GM18520 (cell line): Measurements from ENCODE around the gene ZDHHC4.

ENCODE experiments used
- ATAC-seq: cut with Tn5 transposase; IDR thresholded peaks from one replicate; pipeline ENCODE4 v1.9.1; 2021; ENCODE audit not compliant: unreplicated experiment

ZDHHC4 gene

DNA sequence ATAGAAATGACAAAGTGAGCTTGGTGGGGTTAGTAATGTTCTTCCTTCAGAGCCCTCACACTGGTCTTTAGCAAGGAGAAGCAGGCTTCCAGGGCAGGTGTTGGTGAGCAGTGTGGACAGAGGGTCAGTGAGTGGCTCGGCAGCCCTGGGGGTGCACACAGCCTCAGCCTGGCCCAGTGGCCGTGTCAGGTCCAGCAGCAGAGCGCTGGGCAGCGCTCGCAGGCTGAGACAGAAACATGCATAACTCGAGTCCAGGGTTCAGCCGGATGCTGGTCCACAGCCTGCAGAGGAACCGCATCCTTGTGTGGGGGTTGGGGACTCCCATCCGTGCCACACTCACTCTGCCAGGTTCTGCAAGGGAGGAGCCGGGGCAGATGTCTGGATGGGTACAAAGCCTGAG, 27.2 kb downstream of the ZDHHC4 start:
- no peak for ATAC-seq

DNA sequence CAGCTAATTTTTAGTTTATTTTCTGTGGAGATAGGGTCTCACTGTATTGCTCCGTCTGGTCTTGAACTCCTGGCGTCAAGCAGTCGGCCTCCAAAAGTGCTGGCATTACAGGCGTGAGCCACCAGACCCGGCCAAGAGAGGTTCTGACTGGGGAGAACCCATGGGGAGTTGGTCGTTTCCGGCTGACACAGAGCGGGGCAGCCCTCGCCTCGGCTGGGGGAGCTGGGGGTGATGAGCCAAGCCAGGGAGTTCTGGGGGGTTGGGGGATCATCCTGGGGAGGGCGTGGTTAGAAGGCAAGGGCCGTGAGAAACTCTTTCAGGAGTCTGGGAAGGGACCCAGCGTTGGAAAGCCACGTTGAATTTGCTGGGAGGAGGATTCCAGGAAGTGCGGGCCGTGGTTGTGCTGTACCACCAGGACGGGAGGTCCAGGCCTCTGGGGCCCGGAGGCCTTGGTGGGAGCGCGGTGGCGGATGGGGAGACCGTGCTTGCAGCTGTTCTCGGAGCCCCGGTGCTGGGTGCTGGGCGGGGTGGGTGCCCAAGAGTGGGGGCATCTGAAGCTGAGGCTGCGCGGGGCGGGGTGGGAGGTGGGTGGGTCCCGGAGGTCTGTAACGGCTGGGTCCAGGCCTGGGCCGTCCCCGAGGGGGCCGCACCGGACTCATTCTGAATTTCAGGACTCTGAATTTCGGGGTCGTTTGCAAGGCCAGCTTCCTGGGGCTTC, 29.8 kb downstream of the ZDHHC4 start:
- ATAC-seq, result no peak

DNA sequence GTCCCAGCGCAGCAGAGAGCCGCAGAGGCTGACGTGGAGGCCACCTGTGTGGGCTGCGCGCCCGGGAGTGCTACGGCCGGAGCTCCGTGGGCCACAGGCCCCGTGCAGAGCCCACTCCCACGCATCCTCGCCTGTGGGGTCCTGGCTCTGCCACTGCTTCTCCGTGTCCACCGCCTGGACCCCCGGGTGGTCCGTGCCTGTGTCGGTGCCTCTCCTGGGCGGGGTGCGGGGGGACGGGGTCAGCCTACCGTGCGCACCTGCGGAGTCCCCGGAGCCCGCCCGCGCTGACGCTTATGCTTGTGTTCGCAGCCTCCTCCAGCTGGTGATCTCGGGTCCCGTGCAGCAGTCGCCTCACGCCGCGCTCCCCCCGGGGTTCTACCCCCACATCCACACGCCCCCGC, 30.4 kb downstream of the ZDHHC4 start:
- no peak for ATAC-seq

DNA sequence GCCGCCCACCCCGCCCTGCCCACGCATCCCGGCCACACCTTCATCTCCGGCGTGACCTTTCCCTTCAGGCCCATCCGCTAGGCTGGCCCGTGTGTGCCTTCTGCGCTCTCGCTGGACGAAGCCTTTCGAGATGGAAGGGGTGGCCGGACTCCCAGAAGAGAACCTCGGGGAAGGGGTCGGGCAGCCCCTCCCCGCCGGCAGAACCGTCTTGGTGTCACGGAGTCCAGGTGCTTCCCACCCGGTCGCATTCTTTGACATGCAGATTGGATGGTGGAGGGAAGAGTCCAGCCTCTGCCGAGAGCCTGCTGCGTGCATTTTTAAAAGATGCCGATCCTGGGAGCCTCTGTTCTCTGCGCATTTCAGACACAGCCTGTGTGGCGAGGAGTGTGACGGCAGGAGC, 30.8 kb downstream of the ZDHHC4 start:
- no peak for ATAC-seq

DNA sequence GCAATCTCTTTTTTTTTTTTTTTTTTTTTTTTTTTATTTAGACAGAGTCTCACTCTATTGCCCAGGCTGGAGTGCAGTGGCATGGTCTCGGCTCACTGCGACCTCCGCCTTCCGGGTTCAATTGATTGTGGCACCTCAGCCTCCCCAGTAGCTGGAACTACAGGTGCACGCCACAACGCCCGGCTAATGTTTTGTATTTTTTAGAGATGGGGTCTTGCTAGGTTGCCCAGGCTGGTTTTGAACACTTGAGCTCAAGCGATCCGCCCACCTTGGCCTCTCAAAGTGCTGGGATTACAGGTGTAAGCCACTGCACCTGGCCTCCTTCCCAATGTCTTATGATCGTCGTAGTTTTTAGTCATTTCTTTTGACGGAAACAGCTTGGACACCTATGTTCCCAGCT, 31.5 kb downstream of the ZDHHC4 start:
- no peak for ATAC-seq

DNA sequence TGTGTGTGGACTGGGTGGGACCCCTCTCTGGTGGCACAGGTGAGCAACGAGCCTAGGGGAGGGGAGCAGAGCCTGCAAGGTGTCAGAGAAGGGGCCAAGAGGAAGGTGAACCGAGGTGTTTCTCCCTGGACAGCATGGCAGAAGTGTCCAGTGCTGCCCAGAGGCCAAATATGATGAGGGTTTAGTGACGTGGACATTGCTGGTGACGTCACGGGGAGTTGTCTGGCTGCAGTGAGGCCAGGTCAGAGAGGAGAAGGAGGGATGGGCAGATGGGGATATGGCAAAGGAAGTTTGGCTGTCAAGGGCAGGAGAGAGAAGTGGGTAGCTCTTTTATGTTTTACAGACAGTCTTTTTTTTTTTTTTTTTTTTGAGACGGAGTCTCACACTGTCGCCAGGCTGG, 35.6 kb downstream of the ZDHHC4 start:
- no peak for ATAC-seq

DNA sequence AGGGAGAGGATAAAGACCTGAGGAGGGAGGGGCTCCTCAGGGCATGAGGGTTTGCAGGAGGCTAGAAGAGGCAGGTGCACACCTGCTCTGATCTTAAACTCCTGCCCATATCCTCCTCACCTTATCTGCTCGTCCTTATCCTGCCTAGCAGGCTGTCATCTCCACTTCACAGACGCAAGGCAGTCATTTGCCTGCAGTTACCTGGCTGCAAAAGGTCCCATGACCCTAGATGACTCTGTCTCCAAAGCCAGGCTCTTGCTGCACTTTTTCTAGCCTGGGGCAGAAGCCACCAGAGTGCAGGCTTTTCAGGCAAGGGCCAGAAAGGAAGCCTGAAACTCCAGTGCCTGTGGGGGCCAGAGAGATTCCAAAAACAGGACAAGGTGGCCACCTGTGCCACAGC, 36.5 kb downstream of the ZDHHC4 start:
- no peak for ATAC-seq

DNA sequence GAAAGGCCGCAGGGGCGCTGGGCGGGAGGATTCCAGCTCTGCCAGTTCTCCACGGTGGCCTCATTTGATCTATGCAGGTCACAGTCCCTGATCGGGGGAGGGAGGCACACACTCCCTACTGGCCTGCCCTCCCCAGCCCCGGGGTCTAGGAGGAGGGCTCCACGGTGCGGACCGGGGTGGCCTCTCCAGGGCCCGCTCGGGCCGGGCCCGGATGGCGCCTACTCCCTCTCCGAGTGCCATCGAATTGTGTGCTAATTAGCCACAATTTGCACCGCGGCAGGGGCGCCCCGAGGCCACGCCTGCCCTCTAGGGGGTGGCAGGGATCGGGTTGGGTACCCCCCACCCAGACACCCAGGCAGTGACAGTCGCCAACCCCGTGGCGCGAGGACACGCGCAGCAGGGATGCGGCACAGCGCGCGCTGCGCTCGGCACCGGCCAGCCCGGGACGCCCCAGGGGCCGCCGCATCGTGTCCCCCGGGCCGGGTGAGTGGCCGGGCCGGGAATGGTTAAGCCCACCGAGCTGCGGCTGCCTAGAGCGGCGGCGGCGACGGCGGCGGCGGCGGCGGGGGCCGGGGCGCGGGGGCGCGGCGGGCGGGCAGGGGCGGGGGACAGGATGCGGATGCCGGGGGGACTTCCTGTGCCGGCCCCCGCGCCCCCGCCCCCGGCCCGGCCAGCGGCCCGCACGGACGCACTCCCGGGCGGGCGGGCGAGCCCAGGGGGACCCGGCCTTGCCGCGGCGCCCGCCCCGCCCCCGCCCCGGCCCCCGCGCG, 37.9 kb downstream of the ZDHHC4 start, which contains the start of gene ZNF853:
Gene ZNF853 (plus strand): TSS at position 658 of the 770 bp plus-strand sequence. CDS start 565 bp downstream, outside the sequence.
- no peak for ATAC-seq

DNA sequence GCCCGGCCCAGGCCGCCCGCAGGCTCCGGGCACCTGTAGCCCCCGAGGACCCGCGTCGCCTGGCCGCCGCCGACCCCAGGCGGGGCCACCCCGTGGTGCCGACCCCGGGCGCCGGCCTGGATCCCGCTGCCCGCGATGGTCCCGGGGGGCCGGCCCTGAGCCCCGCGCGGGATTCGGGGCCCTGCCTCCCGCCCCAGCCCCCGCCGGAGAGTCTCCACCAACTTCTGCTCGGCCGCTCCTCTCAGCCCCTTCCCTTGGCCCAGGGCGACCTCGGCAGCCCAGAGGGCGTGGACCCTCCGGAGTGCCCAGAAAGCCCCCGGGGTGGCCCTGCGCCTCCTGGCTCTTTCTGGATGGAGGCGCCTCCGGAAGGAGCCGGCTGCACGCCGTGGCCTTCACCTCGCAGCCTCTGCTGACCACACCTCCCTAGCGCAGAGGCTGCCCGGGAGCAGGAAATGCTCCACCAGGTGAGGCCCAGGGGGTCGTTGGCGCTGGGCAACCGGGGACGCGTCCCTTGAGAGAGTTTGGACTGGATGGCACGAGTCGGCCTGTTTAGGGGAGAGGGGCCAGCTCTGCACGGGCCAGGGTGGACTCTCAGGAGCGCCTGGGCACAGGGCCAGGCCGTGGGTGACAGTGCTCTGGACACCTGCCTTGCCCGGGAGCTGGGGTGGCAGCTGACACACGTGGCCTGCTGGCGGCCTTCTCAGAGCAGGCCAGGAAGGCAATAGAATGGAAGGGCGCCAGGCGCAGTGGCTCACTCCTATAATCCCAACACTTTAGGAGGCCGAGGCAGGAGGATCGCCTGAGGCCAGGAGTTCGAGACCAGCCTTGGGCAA, 38.7 kb downstream of the ZDHHC4 start:
- ATAC-seq, result no peak

DNA sequence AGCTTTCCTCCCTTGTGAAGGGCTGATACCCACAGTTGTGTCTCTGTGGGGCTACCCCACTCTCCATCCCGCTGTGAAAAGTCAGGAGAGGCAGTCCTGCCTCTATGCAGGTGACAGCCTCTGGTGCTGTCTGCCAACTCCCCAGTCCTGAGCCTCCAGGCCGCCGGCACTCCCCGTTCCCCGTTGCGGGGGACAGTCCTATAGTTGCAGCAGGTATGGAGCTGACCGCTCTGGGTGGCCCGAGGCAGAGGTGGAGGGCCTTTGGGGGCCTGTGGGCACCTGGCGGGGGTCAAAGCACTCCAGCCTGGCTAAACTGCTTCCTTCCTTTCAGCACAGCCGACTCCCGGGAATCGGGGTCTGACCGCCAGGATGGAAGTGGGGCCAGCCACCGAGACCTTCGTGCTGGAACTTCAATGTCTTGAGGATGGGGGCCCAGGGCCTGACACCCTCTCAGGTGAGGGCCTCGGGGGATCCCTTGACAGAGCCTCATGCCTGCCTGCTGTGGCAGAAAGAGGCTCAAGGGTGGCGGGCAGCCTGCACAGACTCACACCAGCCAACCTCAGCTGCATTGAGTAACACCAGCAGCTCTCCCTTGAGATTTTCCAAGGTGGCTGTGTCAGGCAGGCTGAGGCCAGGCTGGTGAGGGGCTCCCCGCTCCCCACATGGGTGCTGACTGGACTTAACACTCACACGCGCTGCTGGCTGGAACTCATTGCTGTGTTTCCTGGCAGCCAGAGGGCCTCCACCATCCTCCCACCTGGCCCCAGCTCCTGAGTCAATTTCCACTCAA, 39.8 kb downstream of the ZDHHC4 start:
- no peak for ATAC-seq

DNA sequence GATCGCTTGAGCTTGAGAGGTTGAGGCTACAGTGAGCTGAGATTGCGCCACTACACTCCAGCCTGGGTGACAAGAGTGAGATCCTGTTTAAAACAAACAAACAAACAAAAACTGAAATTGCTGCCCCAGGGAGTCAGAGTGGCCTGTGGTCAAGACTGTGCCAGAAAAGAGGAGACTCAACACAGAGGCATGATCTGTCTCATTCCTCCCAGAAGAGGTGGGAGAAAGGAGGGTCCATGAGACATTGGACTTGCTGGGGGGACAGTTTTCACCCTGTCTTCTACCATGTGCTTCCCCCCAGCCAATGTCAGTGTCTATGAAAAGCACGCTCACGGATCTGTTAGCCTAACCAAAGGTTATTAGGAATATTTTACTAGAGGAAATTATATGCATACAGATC, 41.4 kb downstream of the ZDHHC4 start:
- ATAC-seq, result no peak

DNA sequence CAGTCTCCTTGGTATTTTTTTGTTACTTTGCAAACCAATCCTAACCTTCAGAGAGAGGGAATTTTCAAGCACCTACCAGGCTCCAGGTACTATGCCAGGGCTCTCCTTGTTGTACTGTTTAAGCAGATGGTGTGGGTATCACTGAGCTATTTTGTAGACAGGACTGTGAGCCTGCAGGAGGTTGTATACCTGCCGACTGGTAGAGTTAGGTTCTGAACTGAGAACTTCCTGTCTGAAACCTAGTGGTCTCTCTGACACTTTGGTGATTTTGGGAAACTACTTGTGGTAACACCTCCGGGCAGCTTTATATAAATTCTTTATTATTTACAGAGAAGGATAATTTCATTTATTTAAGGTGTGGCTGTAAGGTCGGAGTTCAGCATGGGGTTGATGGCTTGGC, 42.7 kb downstream of the ZDHHC4 start:
- no peak for ATAC-seq

DNA sequence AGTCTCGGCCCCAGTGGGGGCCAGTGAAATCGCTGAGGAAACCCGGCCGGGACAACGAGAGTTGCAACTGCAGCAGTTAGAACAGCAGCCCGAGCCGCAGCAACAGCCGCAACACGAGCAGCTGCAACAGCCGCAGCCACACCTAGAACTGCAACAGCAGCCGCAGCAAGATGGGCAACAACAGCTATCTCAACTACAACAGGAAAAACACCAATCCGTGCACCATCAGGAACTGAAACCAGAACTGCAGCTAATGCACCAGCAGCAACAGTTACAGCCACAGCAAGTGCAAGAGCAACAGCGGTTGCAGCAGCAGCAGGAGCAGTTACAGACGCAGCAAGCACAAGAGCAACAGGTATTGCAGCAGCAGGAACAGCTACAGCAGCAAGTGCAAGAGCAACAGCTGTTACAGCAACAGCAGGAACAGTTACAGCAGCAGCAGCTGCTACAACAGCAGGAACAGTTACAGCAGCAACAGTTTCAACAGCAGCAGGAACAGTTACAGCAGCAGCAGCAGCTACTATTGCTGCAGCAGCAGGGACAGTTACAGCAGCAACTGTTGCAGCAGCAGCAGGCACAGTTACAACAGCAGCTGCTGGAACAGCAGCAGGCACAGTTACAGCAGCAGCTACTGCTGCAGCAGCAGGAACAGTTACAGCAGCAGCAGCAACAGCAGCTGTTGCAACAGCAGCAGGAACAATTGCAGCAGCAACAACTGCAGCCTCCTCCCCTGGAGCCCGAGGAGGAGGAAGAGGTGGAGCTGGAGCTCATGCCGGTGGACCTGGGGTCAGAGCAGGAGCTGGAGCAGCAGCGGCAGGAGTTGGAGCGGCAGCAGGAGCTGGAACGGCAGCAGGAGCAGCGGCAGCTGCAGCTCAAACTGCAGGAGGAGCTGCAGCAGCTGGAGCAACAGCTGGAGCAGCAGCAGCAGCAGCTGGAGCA, 44.2 kb downstream of the ZDHHC4 start:
- ATAC-seq, result no peak

DNA sequence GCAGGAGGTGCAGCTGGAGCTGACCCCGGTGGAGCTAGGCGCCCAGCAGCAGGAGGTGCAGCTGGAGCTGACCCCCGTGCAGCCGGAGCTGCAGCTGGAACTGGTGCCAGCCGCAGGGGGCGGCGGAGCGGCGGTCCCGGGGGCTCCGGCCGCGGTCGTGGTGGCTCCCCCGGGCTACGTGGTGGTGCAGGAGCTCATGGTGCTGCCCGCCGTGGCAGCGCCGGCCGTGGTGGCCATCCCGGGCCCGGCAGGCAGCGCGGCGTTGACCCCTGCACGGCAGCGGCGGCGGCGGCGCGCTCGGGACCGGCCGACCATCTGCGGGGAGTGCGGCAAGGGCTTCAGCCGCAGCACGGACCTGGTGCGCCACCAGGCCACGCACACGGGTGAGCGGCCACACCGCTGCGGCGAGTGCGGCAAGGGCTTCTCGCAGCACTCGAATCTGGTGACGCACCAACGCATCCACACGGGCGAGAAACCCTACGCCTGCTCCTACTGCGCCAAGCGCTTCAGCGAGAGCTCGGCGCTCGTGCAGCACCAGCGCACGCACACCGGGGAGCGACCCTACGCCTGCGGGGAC, 45.0 kb downstream of the ZDHHC4 start:
- ATAC-seq, result no peak

DNA sequence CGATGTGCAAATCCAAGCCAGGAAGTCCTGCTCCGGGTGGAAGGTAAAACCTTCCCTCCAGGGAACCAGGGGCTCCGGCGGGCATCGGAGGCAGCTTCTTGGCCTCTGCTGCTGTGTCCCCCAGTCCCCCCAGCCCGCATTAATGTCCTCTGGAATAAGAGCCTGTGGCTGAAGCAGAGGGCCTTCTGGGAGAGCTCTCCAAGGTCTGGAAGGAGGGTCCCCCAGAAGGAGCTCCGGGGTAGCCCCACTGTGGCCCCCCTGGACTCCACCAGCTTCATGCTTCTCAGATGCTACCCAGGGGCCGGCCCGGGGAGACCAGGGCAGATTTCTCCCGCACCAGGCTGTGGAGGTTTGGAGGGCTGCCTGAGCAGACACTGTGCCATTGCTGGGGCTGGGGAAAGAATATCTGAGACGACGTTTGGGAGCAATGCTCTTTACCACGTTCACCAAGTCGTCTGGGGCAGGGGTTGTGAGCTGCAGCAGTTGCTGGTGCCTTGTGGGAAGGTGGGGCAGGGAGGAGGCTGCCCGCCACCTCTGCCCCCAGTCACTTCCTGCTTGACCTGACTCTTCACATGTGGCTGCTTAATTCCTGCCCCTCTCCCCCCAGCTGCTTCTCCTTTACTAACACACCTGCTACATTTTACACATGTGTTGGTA, 46.5 kb downstream of the ZDHHC4 start:
- no peak for ATAC-seq

DNA sequence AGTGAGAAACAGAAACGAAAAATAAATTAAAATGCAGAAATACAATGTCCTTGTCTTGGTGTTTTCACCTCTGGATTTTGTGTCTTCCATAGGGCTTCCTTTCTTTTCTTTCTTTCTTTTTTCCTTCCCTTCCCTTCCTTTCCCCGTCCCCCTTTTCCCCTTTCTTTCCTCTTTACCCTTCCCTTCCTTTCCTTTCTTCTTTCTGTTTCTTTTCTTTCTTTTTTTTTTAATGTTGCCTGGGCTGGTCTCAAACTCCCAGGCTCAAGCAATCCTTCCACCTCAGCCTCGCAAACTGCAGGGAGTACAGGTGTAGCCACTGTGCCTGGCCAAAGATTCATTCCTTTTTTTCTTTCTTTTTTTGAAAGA, 47.0 kb downstream of the ZDHHC4 start:
- no peak for ATAC-seq

DNA sequence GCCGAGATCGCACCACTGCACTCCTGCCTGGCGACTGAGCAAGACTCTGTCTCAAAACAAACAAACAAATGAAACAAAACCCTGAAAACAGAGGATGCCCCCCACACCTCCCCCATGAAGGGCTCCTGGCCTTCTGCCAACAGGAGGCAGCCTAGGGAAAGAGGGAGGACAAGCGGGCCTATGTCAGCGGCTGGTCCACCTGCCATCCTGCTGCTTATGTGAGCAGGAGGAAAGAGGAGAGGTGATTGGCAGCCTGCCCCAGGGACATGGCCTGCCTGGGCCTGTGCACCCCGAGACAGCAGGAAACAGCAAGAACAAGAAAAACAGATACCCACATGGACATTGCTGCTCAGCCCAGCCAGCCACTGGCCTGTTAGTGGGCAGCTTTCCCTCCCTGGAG, 50.8 kb downstream of the ZDHHC4 start:
- no peak for ATAC-seq

DNA sequence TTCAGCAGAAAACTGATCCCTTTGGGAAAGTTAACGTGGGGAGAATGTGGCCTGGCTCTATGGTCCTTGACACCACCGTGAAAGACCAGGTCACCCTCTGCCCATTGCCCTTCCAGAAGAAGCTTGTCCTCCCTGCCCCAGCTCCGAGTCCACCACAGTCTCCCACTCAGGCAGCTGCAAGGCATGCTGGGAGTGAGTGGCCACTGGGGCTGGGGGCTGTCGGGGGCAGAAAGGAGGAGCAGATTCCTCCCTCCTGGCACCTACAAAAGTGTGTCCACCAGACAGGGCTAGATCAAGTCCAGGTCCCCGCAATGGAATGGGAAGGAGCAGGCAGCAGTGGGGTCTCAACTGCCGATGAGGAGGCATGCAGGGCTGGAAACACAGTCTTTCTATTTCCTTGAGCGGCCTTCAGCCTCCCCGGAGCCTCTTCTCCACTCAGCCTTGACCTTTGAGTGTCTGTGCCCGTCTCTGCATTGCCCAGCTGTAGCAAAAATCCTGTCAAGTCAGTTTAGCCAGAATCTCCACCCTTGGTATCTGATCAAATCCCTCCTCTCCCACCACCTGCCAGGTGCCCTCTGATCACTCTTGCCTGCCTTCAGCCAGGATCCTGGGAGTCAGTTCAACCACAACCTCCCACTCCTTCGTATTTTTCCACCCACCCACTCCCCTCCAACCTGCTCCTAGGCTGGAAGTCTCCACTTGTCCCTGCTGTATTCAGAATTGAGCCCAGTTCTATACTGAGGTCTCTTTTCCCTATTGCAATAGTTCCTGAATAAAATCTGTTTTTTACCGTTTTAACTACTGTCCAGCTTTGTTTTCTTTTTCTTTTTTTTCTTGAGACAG, 53.0 kb downstream of the ZDHHC4 start:
- no peak for ATAC-seq
